PFSK-1 (cell line): ENCODE measurements around the gene GPR89B.

Experiments
- FOXP2 ChIP-seq: optimal IDR thresholded peaks from 2 replicates; pipeline ENCODE3; 2011; ENCODE audit warnings: borderline replicate concordance, control low read depth, inconsistent platforms; ENCODE audit not compliant: insufficient read depth; ENCODE audit errors: extremely low read length, extremely low read depth
- POLR2AphosphoS5 ChIP-seq: IDR thresholded peaks from 2 replicates; pipeline ENCODE4 v1.6.1; 2012; ENCODE audit warnings: low read depth, mild to moderate bottlenecking, control low read depth, low read length, moderate library complexity
- SIN3A ChIP-seq: IDR thresholded peaks from 2 replicates; pipeline ENCODE4 v1.6.1; 2012; ENCODE audit warnings: mild to moderate bottlenecking, low read length, moderate library complexity, borderline replicate concordance; ENCODE audit not compliant: insufficient read depth
- TAF1 ChIP-seq: IDR thresholded peaks from 2 replicates; pipeline ENCODE4 v1.6.1; 2012; ENCODE audit warnings: low read length, control low read depth, borderline replicate concordance; ENCODE audit not compliant: insufficient read depth
- TF ChIP-seq, protein P1 (sequence below), 2 experiments: IDR thresholded peaks; 2 replicates each; pipeline versions ENCODE4 v1.6.1 to v1.8.0; 2011 to 2012; ENCODE audit warnings: low read depth in 2 of 2, low read length in 2 of 2, control low read depth in 1 of 2, inconsistent platforms in 1 of 2, mild to moderate bottlenecking in 1 of 2, moderate library complexity in 1 of 2; ENCODE audit not compliant: insufficient read depth in 1 of 2

GPR89B gene

DNA sequence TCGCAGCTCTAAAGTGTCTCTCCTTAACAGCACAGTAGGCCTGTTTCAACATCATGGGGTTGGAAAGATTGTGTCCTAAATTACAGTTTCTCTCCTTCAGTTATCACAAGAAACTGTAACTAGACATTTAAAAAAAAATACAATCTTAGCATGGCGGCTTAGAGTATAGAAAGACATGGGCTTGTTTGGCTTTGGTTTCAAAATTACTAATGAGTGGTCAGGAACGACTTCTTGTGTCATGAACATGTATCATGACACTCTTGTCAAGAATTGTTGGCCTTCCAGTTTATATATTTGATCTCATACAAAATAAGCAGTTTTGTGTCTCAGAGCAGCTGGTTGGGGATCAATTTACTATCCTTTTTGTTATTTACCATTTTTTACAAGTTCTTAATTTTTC is 23.5 kb upstream of the GPR89B start:
- TF ChIP-seq TAF1, result no peak
- TF ChIP-seq FOXP2, result no peak
- TF ChIP-seq SIN3A, result no peak
- TF ChIP-seq POLR2AphosphoS5, result no peak
- TF ChIP-seq, protein P1, sequence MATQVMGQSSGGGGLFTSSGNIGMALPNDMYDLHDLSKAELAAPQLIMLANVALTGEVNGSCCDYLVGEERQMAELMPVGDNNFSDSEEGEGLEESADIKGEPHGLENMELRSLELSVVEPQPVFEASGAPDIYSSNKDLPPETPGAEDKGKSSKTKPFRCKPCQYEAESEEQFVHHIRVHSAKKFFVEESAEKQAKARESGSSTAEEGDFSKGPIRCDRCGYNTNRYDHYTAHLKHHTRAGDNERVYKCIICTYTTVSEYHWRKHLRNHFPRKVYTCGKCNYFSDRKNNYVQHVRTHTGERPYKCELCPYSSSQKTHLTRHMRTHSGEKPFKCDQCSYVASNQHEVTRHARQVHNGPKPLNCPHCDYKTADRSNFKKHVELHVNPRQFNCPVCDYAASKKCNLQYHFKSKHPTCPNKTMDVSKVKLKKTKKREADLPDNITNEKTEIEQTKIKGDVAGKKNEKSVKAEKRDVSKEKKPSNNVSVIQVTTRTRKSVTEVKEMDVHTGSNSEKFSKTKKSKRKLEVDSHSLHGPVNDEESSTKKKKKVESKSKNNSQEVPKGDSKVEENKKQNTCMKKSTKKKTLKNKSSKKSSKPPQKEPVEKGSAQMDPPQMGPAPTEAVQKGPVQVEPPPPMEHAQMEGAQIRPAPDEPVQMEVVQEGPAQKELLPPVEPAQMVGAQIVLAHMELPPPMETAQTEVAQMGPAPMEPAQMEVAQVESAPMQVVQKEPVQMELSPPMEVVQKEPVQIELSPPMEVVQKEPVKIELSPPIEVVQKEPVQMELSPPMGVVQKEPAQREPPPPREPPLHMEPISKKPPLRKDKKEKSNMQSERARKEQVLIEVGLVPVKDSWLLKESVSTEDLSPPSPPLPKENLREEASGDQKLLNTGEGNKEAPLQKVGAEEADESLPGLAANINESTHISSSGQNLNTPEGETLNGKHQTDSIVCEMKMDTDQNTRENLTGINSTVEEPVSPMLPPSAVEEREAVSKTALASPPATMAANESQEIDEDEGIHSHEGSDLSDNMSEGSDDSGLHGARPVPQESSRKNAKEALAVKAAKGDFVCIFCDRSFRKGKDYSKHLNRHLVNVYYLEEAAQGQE (IDR thresholded peaks at IDR 0.05; ENCODE audit: insufficient read depth in 1 of 2, low read depth in 2 of 2, low read length in 2 of 2), result no peak

DNA sequence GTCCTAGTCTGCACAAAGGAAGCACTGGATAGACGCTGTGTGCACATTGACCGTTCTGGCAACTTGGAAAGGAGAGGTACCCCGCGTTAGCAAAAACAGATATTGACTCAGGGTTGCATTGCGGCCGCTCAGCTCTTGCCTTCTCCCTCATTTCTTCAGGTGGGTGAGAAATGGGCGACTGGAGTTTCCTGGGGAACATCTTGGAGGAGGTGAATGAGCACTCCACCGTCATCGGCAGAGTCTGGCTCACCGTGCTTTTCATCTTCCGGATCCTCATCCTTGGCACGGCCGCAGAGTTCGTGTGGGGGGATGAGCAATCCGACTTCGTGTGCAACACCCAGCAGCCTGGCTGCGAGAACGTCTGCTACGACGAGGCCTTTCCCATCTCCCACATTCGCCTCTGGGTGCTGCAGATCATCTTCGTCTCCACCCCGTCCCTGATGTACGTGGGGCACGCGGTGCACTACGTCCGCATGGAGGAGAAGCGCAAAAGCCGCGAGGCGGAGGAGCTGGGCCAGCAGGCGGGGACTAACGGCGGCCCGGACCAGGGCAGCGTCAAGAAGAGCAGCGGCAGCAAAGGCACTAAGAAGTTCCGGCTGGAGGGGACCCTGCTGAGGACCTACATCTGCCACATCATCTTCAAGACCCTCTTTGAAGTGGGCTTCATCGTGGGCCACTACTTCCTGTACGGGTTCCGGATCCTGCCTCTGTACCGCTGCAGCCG is 20.3 kb upstream of the GPR89B start:
- TF ChIP-seq SIN3A (no peak), POLR2AphosphoS5 (no peak), FOXP2 (no peak), TAF1 (no peak)
- TF ChIP-seq, protein P1 (IDR thresholded peaks at IDR 0.05; ENCODE audit: insufficient read depth in 1 of 2, low read depth in 2 of 2, low read length in 2 of 2), result no peak

DNA sequence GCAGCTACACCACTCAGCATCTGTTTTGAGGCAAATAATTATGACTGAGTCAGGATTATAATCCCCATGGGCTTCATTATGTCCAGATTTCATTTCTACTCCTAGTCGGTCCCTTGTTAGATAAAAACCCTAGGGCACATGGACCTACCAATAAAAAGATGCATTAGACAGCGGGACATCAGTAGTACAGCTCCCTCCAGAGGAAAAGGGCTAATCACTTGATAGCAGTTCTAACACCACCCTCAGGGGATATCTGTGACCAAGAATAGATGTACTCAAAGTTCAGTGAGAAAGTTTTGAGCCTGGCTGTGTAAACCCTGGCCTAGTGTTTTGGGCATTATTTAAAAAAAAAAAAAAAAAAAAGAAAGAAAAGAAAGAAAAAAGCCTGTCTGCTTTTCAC is 15.7 kb upstream of the GPR89B start:
- TF ChIP-seq POLR2AphosphoS5 (no peak), SIN3A (no peak), TAF1 (no peak), FOXP2 (no peak)
- TF ChIP-seq, protein P1 (IDR thresholded peaks at IDR 0.05; ENCODE audit: insufficient read depth in 1 of 2, low read depth in 2 of 2, low read length in 2 of 2), result no peak

DNA sequence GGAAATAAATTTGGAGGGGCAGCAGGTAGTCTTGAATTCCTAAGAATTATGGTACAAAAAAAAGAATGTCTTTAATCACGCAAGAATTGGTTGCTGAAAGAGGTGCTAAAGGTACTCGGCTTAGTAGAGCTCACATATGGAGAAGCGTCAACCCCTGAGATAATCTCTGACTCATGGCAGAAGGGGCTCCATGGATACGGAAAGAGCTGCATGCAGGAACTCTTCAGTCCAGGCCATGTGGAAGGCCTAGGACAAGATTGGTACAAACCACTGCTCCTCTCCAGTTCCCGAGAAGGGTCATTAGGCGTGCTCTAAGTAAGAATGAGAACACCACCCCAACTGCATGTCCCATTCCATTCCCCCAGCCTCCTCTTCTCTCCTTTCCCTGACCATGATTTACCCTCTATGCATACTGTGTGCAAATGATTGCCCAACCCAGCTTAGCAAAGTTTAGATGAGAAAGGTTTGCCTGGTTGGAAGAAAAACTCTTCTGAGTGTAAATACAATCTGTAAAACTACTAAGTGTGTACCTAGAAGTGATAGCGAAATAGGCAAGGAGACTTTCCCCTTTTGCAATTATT is 14.8 kb upstream of the GPR89B start:
- no peak for TF ChIP-seq SIN3A
- no peak for TF ChIP-seq POLR2AphosphoS5
- TF ChIP-seq TAF1, result no peak

DNA sequence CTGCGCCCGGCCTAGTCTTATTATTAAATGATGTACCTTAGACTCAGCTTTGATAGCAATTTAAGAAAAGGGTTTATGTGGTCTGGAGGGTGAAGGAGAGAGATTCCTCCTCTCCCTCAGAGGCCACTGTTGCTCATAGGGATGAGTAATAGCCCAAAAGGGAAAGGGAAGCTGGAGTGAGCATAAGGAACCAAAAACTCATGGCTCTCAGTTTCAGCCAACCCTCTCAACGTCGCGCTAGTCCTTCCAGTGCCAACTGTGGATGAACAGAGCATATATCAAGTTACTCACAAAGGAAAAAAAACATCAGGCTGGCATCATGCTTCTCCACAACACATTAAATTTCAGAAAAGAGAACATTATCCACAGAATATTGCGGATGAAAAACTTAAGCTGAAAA is 8.3 kb upstream of the GPR89B start:
- TF ChIP-seq, protein P1 (IDR thresholded peaks at IDR 0.05; ENCODE audit: insufficient read depth in 1 of 2, low read depth in 2 of 2, low read length in 2 of 2), result no peak
- TF ChIP-seq SIN3A (no peak), POLR2AphosphoS5 (no peak), FOXP2 (no peak), TAF1 (no peak)
